ENCODE measurements around the gene WDR26.

DNA sequence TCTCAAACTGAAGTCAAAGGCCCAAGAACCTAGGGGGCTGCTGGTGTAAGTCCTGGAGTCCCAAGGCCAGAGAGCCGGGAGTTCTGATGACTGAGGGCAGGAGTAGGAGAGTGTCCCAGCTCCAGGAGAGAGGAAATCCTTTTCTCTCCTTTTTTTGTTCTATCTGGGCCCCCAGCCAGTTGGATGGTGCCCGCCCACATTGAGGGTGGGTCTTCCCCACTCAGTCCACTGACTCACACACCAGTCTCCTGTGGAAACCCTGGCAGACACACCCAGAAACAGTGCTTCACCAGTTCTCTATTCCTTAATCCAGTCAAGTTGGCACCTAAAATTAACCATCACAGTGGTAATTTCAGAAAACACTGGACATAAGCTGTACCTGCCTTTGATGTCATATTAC is 12.7 kb upstream of the WDR26 start:
- TF ChIP-seq, protein P1, sequence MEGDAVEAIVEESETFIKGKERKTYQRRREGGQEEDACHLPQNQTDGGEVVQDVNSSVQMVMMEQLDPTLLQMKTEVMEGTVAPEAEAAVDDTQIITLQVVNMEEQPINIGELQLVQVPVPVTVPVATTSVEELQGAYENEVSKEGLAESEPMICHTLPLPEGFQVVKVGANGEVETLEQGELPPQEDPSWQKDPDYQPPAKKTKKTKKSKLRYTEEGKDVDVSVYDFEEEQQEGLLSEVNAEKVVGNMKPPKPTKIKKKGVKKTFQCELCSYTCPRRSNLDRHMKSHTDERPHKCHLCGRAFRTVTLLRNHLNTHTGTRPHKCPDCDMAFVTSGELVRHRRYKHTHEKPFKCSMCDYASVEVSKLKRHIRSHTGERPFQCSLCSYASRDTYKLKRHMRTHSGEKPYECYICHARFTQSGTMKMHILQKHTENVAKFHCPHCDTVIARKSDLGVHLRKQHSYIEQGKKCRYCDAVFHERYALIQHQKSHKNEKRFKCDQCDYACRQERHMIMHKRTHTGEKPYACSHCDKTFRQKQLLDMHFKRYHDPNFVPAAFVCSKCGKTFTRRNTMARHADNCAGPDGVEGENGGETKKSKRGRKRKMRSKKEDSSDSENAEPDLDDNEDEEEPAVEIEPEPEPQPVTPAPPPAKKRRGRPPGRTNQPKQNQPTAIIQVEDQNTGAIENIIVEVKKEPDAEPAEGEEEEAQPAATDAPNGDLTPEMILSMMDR (IDR thresholded peaks at IDR 0.05) = no peak
- TF ChIP-seq POLR2A (IDR thresholded peaks at IDR 0.05) = no peak
